ENCODE measurements around the gene TNFRSF25. TPM values are rescaled to one million over a fixed set of nuclear protein-coding genes. Genes with fewer than 3 reads are reported as not detected.

Gene TNFRSF25
- polyA plus RNA-seq (ENCODE audit: insufficient read length in 4 of 4), result 10 to 100 TPM in 3 of 4 donors, 1 to 10 TPM in 1; 8.8 to 27.7 (median 12.4) TPM

GRCh38 chr1:6466023-6466422 lies at the start of gene TNFRSF25:
TNFRSF25 (minus strand) TSS chr1:6466173; CDS start chr1:6466107, 66 bp downstream.
- no peak for DNase-seq (ENCODE audit: low read depth in 4 of 4, low spot score in 3 of 4)

GRCh38 chr1:6515771-6516170 lies 49.8 kb upstream of the TNFRSF25 start:
- no peak for DNase-seq (ENCODE audit: low read depth in 4 of 4, low spot score in 3 of 4)

GRCh38 chr1:6513320-6513801 lies 47.4 kb upstream of the TNFRSF25 start:
- DNase-seq (ENCODE audit: low read depth in 4 of 4, low spot score in 3 of 4), result no peak

GRCh38 chr1:6512908-6513280 lies 46.9 kb upstream of the TNFRSF25 start:
- DNase-seq (ENCODE audit: low read depth in 4 of 4, low spot score in 3 of 4), result no peak

- DNase-seq (ENCODE audit: low read depth in 4 of 4, low spot score in 3 of 4), result no peak
Measured at GRCh38 chr1:6512245-6512907, 46.4 kb upstream of the TNFRSF25 start.

- no peak for DNase-seq (ENCODE audit: low read depth in 4 of 4, low spot score in 3 of 4)
Measured at GRCh38 chr1:6511561-6512244, 45.7 kb upstream of the TNFRSF25 start.

GRCh38 chr1:6511056-6511455 lies 45.1 kb upstream of the TNFRSF25 start:
- no peak for DNase-seq (ENCODE audit: low read depth in 4 of 4, low spot score in 3 of 4)

- DNase-seq (ENCODE audit: low read depth in 4 of 4, low spot score in 3 of 4), result no peak
Measured at GRCh38 chr1:6510493-6510892, 44.5 kb upstream of the TNFRSF25 start.

GRCh38 chr1:6509919-6510291 lies 43.9 kb upstream of the TNFRSF25 start:
- DNase-seq (ENCODE audit: low read depth in 4 of 4, low spot score in 3 of 4), result no peak

GRCh38 chr1:6509220-6509918 lies 43.4 kb upstream of the TNFRSF25 start:
- DNase-seq (ENCODE audit: low read depth in 4 of 4, low spot score in 3 of 4), result no peak

GRCh38 chr1:6508816-6509189 lies 42.8 kb upstream of the TNFRSF25 start:
- DNase-seq (ENCODE audit: low read depth in 4 of 4, low spot score in 3 of 4), result no peak

- no peak for DNase-seq (ENCODE audit: low read depth in 4 of 4, low spot score in 3 of 4)
Measured at GRCh38 chr1:6508154-6508815, 42.3 kb upstream of the TNFRSF25 start.

- no peak for DNase-seq (ENCODE audit: low read depth in 4 of 4, low spot score in 3 of 4)
Measured at GRCh38 chr1:6507461-6507911, 41.5 kb upstream of the TNFRSF25 start.

- no peak for DNase-seq (ENCODE audit: low read depth in 4 of 4, low spot score in 3 of 4)
Measured at GRCh38 chr1:6507037-6507428, 41.1 kb upstream of the TNFRSF25 start.

- no peak for DNase-seq (ENCODE audit: low read depth in 4 of 4, low spot score in 3 of 4)
Measured at GRCh38 chr1:6506210-6507036, 40.5 kb upstream of the TNFRSF25 start.

- no peak for DNase-seq (ENCODE audit: low read depth in 4 of 4, low spot score in 3 of 4)
Measured at GRCh38 chr1:6505367-6506209, 39.6 kb upstream of the TNFRSF25 start.

GRCh38 chr1:6504887-6505286 lies 38.9 kb upstream of the TNFRSF25 start:
- no peak for DNase-seq (ENCODE audit: low read depth in 4 of 4, low spot score in 3 of 4)

GRCh38 chr1:6503884-6504602 lies 38.1 kb upstream of the TNFRSF25 start:
- no peak for DNase-seq (ENCODE audit: low read depth in 4 of 4, low spot score in 3 of 4)
